ENCODE measurements around the gene SIM1.

- TF ChIP-seq CTCF (IDR thresholded peaks at IDR 0.05; ENCODE audit: insufficient read depth, low read length, poor library complexity, severe bottlenecking): no peak
- no peak for TF ChIP-seq EZH2phosphoT487 (conservative IDR thresholded peaks at IDR 0.05; ENCODE audit: low read length)
Measured at GRCh38 chr6:100467129-100468015, 2.7 kb upstream of the SIM1 start.

Measured in SU-DHL-6 (cell line).